ENCODE measurements around the gene ATF7IP.

The ATF7IP gene

GRCh38 chr12:14537088-14537487, 171.6 kb downstream of the ATF7IP start:
- peaks cover 5% of the 10 kb centered on the region for H3K27me3 Mint-ChIP-seq
- no peak for DNase-seq
- no peaks in the 10 kb centered on the region for H3K36me3 Mint-ChIP-seq (ENCODE audit: low read depth)
- no peak overlapping the region for H3K4me3 Mint-ChIP-seq
- H3K4me1 Mint-ChIP-seq (ENCODE audit: low read depth): no peaks in the 10 kb centered on the region
- no peaks in the 10 kb centered on the region for H3K9me3 Mint-ChIP-seq
- H3K27ac Mint-ChIP-seq: no peak overlapping the region

DNA sequence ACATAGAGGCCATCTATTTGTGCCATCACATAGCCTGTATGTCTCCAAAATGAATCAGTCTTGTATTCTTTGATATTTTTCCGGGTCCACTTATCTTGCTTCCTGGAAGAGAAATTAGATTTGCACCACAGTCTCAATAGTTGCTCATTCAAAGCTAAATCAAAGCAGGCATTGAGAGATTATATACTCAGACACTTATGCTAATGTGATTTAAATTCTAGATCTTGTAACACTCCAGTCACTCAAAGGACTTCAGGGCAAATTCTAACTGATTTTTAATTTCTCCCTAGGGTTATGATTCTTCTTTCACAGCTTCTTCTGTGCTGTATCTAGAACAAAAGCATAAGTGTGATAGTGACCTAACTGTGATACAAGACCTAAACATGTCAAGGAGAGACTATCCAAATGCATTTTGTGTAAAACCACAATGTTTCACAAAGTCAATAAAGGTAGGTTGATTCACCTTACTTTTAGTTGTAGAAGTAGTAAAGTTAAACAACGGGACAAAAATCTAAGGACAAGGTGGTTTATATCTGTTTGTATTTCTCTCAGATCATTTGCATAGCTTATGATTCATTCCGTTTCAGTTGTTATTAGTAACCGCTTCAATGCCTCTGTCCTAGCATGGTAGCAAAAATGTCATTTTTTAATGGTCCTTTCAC, 175.4 kb downstream of the ATF7IP start:
- no peak overlapping the region for H3K4me3 Mint-ChIP-seq
- no peak overlapping the region for H3K27ac Mint-ChIP-seq
- no peaks in the 10 kb centered on the region for H3K36me3 Mint-ChIP-seq (ENCODE audit: low read depth)
- peaks cover 5% of the 10 kb centered on the region for H3K27me3 Mint-ChIP-seq
- no peaks in the 10 kb centered on the region for H3K4me1 Mint-ChIP-seq (ENCODE audit: low read depth)
- no peak for DNase-seq
- no peaks in the 10 kb centered on the region for H3K9me3 Mint-ChIP-seq

- H3K4me3 Mint-ChIP-seq: no peak overlapping the region
- no peak overlapping the region for H3K27ac Mint-ChIP-seq
- no peak for DNase-seq
- no peaks in the 10 kb centered on the region for H3K9me3 Mint-ChIP-seq
- peaks cover 9% of the 10 kb centered on the region for H3K27me3 Mint-ChIP-seq
- H3K4me1 Mint-ChIP-seq (ENCODE audit: low read depth): no peaks in the 10 kb centered on the region
- no peaks in the 10 kb centered on the region for H3K36me3 Mint-ChIP-seq (ENCODE audit: low read depth)
Observed at GRCh38 chr12:14545144-14546124, 180.0 kb downstream of the ATF7IP start.

GRCh38 chr12:14547571-14547970, 182.1 kb downstream of the ATF7IP start:
- Mint-ChIP-seq H3K4me1 (ENCODE audit: low read depth) (no peaks in the 10 kb centered on the region), H3K27me3 (peaks cover 11% of the 10 kb centered on the region), H3K36me3 (ENCODE audit: low read depth) (no peaks in the 10 kb centered on the region), H3K27ac (no peak overlapping the region), H3K4me3 (no peak overlapping the region), H3K9me3 (no peaks in the 10 kb centered on the region)
- no peak for DNase-seq

GRCh38 chr12:14548609-14549008, 183.1 kb downstream of the ATF7IP start:
- Mint-ChIP-seq H3K27ac (no peak overlapping the region), H3K27me3 (peaks cover 17% of the 10 kb centered on the region), H3K4me3 (no peak overlapping the region), H3K36me3 (ENCODE audit: low read depth) (no peaks in the 10 kb centered on the region), H3K4me1 (ENCODE audit: low read depth) (no peaks in the 10 kb centered on the region), H3K9me3 (no peaks in the 10 kb centered on the region)
- DNase-seq: no peak
